Measurements from ENCODE around the gene ZBTB2.
"Not testable (repeated sequence)": the region's sequence is repeated elsewhere in the genome, so short reads cannot be mapped to it uniquely, and the experiment has no call there.

ZBTB2 gene

GRCh38 chr6:151399679-151400078, 8.3 kb upstream of the ZBTB2 start:
- no peak for DNase-seq

GRCh38 chr6:151393410-151393809, 2.1 kb upstream of the ZBTB2 start:
- no peak for DNase-seq

- DNase-seq, result no peak
Measured at GRCh38 chr6:151392427-151392826, 1.1 kb upstream of the ZBTB2 start.

GRCh38 chr6:151390851-151391470, 398 bp downstream of the ZBTB2 start:
- peak; percentile 80 to 81 for DNase-seq

- DNase-seq, result peak; percentile 96 to 97
Measured at GRCh38 chr6:151390276-151390850, 996 bp downstream of the ZBTB2 start.

DNA sequence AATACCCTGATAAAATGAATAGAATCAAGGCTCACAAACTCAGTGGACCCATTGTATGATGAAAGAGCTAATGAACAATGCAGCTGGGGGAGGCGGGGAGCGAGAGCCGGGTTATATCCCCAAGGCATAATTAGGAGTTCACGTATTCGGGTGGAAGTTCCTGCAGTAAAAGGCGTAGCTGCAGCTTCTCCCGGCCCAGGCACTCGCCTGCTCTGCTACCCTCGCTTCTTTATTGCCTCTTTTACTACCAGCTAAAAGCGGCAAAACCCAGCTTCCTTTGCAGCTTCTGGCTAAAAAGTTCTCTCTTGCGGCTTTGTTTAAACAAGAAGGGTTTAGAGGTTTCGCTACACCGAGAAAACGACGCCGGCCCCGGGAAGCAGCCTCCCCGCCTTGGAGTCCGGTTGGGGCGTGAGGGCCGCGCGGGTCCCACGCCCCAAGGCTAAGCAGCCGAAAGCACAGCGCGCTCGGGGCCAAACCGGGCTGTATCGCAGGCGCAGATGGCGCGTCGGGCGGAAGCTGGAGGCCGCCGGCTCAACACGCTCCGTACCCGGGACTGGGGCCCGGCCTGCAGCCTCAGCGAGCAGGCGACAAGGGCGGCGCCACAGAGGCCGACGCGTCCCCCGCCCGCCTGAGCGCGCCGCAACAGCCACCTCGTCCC, 1.6 kb downstream of the ZBTB2 start:
- peak; percentile 37 to 51 for DNase-seq

DNA sequence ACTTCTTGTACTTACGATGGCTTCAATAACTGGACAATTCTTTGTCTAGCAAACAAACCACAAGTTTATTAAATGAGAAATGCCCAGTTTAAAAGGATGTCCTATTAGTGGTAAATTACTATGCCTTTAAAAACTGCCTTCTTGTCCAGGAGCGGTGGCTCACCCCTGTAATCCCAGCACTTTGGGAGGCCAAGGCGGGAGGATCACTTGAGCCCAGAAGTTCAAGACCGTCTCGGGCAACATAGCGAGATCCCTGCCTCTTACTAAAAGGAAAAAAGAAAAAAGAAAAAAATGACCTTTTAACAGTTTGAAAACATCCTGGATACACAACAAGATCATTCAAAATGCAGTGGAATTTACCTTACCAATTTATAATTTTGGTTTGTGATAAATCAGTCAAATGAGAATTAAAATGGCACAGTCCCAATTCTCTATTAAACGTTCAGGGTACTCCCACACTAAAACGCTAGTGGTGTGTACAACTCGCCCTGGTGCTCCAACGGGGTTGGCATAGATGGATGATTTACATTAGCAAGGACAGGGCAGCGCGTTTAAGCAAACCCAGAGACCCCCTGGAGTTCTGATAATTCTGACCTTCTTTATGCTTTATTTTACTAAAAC, 2.3 kb downstream of the ZBTB2 start:
- DNase-seq, result no peak

DNA sequence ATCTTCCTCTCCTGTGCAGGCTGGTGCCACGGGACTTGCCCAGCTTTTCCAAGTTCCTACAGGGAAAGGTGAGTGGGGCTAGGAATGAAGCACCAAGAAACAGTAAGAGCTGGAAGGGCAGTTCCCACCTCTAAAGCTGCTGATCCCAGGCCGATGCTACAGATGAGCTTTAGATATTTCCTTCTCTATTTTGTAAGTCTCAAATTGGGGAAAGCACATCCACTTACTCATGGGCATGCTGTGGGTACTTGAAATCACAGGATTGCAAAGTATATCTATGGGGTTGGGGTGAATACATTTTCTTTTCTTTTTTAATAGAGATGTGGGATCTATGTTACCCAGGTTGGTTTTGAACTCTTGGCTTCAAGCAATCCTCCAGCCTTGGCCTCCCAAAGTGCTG, 3.1 kb downstream of the ZBTB2 start:
- no peak for DNase-seq

DNA sequence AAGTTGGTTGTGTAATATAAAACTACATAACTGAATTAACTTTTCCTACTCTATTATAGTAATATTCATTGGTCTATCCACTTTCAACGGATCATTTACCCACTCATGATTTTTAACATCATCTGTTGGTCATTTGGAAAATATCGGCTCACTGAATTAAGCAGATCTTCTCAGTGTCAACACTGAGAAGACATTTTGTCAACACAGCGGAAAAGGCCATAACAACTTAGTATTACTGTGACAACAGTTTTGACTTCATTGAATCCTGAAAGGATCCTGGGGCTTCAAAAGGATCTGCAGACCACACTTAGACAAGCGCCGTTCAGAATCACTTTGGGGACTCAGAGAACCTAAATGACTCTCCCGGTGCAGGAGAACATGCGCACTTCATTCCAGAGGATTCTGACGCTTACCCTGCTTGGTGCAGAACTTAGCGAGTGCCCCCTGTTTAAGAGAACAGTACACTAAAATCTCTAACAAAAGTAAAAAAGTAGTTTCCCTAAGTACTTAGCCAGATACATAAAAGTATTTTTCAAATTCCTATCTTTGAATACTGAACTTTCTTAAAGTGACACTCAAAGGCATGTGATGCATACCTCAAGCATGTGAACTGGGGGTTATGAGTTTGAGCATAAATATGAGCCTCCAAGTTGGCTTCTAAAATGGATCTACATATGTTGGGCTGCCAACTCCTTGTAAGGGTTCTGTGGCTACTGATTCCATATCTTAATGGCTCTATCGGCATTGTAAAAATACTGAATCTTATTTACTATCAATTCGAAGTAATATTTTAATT, 4.0 kb downstream of the ZBTB2 start:
- no peak for DNase-seq

GRCh38 chr6:151385177-151385576, 6.2 kb downstream of the ZBTB2 start:
- DNase-seq, result no peak

DNA sequence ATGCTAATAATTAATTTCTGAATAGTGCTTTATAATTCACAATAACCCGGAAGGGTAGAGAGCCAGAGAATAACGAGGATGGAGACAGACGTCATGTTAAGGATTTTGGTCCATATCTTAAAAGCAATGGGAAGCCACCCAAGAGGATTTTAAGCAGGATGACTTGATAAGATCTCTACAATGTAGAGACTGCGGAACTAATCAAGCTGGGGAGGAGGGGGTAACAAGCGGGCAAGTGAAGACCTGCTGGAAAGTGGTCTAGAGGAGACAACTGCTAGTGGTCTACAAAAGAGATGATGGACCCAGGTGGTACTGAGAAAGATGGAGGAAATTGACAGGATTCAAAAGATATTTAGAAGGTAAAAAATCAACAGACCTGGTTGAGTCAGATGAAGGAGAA, 7.2 kb downstream of the ZBTB2 start:
- DNase-seq, result no peak

GRCh38 chr6:151382631-151383030, 8.7 kb downstream of the ZBTB2 start:
- DNase-seq, result not testable (repeated sequence)

GRCh38 chr6:151381722-151382121, 9.6 kb downstream of the ZBTB2 start:
- DNase-seq, result no peak

DNA sequence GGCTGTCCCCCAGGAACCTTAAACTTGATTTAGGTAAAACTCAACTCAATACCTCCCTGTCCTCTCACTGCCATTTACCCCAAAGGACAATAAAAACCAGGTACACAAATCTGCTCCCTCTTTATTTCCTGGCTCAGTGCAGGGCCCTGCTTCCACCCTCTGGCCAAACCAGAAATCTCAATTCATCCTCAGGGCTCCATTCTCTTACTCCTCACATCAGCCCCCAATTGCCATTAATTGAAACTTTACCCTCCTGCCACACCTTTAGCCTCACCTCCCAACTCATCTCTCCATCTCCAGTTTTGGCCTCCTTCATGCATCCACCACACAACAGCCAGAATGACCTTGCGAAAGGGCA, 10.5 kb downstream of the ZBTB2 start:
- no peak for DNase-seq

GRCh38 chr6:151379933-151380847, 11.2 kb downstream of the ZBTB2 start:
- DNase-seq, result peak; percentile 21 to 30

GRCh38 chr6:151377095-151377494, 14.3 kb downstream of the ZBTB2 start:
- no peak for DNase-seq

- no peak for DNase-seq
Measured at GRCh38 chr6:151376440-151376839, 14.9 kb downstream of the ZBTB2 start.

GRCh38 chr6:151375833-151376232, 15.5 kb downstream of the ZBTB2 start:
- no peak for DNase-seq

- peak in 1 of 2 experiments; percentile 12 for DNase-seq
Measured at GRCh38 chr6:151374036-151374683, 17.2 kb downstream of the ZBTB2 start.

DNA sequence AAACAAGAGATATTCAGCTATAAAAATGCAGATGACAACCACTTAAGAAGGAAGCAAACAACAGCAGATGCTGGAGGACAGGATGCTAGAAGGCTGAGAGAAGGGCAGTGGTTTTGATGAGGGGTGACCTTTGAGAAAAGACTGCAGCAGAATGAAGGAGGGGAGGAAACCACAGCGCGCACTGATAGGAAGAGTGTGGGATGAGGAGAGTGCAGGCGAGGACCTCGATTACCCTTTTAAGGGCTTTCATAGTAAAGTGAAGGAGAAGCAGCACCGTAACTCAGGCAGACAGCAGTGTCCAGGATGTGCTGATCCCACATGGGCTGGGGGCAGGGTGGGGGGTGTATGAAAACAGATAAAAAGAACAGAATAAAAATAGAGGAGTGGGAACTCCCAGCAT, 19.2 kb downstream of the ZBTB2 start:
- peak in 1 of 2 experiments; percentile 23 for DNase-seq

- DNase-seq, result no peak
Measured at GRCh38 chr6:151370509-151371078, 20.8 kb downstream of the ZBTB2 start.
